GM21447 (cell line): ENCODE data around the gene GOLIM4.
A peak's percentile ranks its signal among the peaks of the same experiment; 100 is the strongest.

Source experiments
- ATAC-seq: cut with Tn5 transposase; IDR thresholded peaks from one replicate; pipeline ENCODE4 v1.9.1; 2021; ENCODE audit not compliant: unreplicated experiment

The GOLIM4 gene

GRCh38 chr3:168097381-168097780 lies 1.7 kb upstream of the GOLIM4 start:
- no peak for ATAC-seq

- ATAC-seq, result peak; percentile 2
These were observed 507 bp upstream of the GOLIM4 start for GRCh38 chr3:168096210-168096652.

GRCh38 chr3:168094877-168095610 lies 680 bp downstream of the GOLIM4 start:
- ATAC-seq, result peak; percentile 44

- ATAC-seq, result no peak
These were observed 1.2 kb downstream of the GOLIM4 start for GRCh38 chr3:168094580-168094876.

GRCh38 chr3:168093790-168094189 lies 1.9 kb downstream of the GOLIM4 start:
- ATAC-seq, result no peak

- no peak for ATAC-seq
These were observed 2.5 kb downstream of the GOLIM4 start for GRCh38 chr3:168093229-168093628.

- no peak for ATAC-seq
These were observed 3.8 kb downstream of the GOLIM4 start for GRCh38 chr3:168091941-168092340.

- no peak for ATAC-seq
These were observed 4.3 kb downstream of the GOLIM4 start for GRCh38 chr3:168091302-168091858.

GRCh38 chr3:168090306-168091085 lies 5.2 kb downstream of the GOLIM4 start:
- ATAC-seq, result no peak

- ATAC-seq, result no peak
These were observed 6.4 kb downstream of the GOLIM4 start for GRCh38 chr3:168089179-168089771.

- ATAC-seq, result peak; percentile 61
These were observed 7.5 kb downstream of the GOLIM4 start for GRCh38 chr3:168088106-168088720.

GRCh38 chr3:168087539-168087938 lies 8.2 kb downstream of the GOLIM4 start:
- ATAC-seq, result no peak

GRCh38 chr3:168086541-168087260 lies 9.0 kb downstream of the GOLIM4 start:
- no peak for ATAC-seq

- peak; percentile 64 for ATAC-seq
These were observed 10.1 kb downstream of the GOLIM4 start for GRCh38 chr3:168085491-168086119.

GRCh38 chr3:168083906-168084305 lies 11.8 kb downstream of the GOLIM4 start:
- ATAC-seq, result no peak

- no peak for ATAC-seq
These were observed 13.9 kb downstream of the GOLIM4 start for GRCh38 chr3:168081856-168082255.

- no peak for ATAC-seq
These were observed 14.5 kb downstream of the GOLIM4 start for GRCh38 chr3:168081171-168081771.

- no peak for ATAC-seq
These were observed 15.1 kb downstream of the GOLIM4 start for GRCh38 chr3:168080499-168081170.

GRCh38 chr3:168080022-168080421 lies 15.7 kb downstream of the GOLIM4 start:
- no peak for ATAC-seq
